Activated naive CD8-positive, alpha-beta T cell treated with anti-CD3 and anti-CD28 coated beads, Interleukin-2, amount 10 ng/mL, durations not matched to agents 7 days and 5 days (primary cell): ENCODE results near the gene TEKT5. TPM values are rescaled to one million over a fixed set of nuclear protein-coding genes. Genes with fewer than 3 reads are reported as not detected.
"Not testable (repeated sequence)": the region's sequence is repeated elsewhere in the genome, so short reads cannot be mapped to it uniquely, and the experiment has no call there.

ENCODE experiments used
- ATAC-seq: fragments of 150-1000 bp; cut with Tn5 transposase; one replicate; pipeline ENCODE4 v1.10.0; 2021; ENCODE audit warnings: low read depth, moderate library complexity
- POLR2A ChIA-PET: fragments of 350-600 bp; sonication (Branson Sonifier 250); formaldehyde crosslinking; loops from one replicate; lab custom pipeline; 2021; ENCODE audit warnings: antibody characterized with exemption; lab: Charles Lee
- DNase-seq: peaks from one replicate; pipeline ENCODE4 v3.0.0; 2021
- H3K27ac Mint-ChIP-seq: one replicate; pipeline ENCODE4 v1.8.0; 2022; ENCODE audit warnings: mild to moderate bottlenecking, mixed read lengths
- H3K27me3 Mint-ChIP-seq: one replicate; pipeline ENCODE4 v1.8.0; 2022; ENCODE audit warnings: mild to moderate bottlenecking, moderate library complexity, mixed read lengths
- H3K36me3 Mint-ChIP-seq: one replicate; pipeline ENCODE4 v1.8.0; 2021; ENCODE audit warnings: mild to moderate bottlenecking, mixed read lengths
- H3K4me1 Mint-ChIP-seq: one replicate; pipeline ENCODE4 v1.8.0; 2021; ENCODE audit warnings: mixed read lengths
- H3K4me3 Mint-ChIP-seq: one replicate; pipeline ENCODE4 v1.8.0; 2022; ENCODE audit warnings: mild to moderate bottlenecking, moderate library complexity, mixed read lengths
- H3K9me3 Mint-ChIP-seq: one replicate; pipeline ENCODE4 v1.8.0; 2021; ENCODE audit warnings: mixed read lengths
- total RNA-seq, 2 experiments: library from RNA; stranded (reverse); gene quantifications; one replicate each; pipeline ENCODE4 v1.2.3, GENCODE V29; 2021

Gene TEKT5
- total RNA-seq, 2 experiments from 2014 or later = not detected

DNA sequence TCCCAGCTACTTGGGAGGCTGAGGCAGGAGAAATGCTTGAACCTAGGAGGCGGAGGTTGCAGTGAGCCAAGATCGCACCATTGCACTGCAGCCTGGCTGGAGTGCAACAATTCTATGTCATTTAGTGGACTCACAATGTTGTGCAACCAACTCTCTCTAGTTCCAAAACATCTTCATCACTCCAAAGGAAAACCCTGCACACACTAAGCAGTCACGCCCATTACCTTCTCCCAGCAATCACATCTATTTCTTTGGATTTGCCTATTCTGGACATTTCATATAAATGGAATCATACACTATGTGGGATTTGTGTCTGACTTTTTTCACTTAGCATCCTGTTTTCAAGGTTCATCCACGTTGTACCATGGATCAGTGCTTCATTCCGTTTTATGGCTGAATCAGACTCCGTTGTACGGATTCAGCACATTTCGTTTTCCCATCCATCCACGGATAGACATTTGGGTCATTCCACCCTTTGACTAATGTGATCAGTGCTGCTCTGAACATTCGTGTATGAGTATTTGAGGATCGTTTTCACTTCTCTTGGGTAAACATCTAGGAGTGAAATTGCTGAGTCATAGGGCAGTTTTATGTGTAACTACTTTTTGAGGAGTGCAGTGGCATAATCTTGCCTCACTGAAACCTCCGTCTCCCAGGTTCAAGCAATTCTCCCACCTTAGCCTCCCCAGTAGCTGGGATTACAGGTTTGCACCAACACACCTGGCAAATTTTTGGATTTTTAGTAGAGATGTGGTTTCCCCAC is 69.0 kb downstream of the TEKT5 start:
- Mint-ChIP-seq H3K36me3 (no peaks in the 10 kb centered on the region), H3K4me3 (no peak overlapping the region), H3K27me3 (no peaks in the 10 kb centered on the region), H3K4me1 (no peaks in the 10 kb centered on the region), H3K9me3 (no peaks in the 10 kb centered on the region), H3K27ac (no peak overlapping the region)
- ATAC-seq (no peak), DNase-seq (no peak)
- POLR2A ChIA-PET = no interaction called here

DNA sequence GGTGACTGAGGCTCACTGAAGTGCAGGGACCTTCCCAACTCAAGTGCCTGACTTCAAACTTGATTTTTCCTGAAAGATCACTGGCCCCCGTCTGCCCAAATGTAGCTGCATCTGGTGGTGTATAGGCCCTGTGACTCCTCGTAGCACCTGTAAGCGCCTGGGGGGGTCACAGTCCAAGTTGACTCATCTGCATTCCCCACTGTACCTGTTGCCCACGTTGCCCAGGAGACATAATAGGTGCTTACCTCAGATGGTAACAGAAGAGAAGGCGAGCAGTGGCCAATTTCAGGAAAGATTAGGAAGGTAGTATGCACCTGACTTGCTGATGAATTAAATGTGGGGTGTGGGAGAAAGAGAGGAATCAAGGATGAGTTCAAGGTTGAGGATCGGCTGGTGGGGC is 70.2 kb downstream of the TEKT5 start:
- DNase-seq (no peak), ATAC-seq (no peak)
- no peaks in the 10 kb centered on the region for H3K9me3 Mint-ChIP-seq
- H3K27me3 Mint-ChIP-seq = no peaks in the 10 kb centered on the region
- no peak overlapping the region for H3K27ac Mint-ChIP-seq
- H3K4me1 Mint-ChIP-seq = no peaks in the 10 kb centered on the region
- H3K4me3 Mint-ChIP-seq = no peak overlapping the region
- H3K36me3 Mint-ChIP-seq = no peaks in the 10 kb centered on the region
- POLR2A ChIA-PET = no interaction called here

GRCh38 chr16:10623059-10623458 is 71.7 kb downstream of the TEKT5 start:
- H3K27me3 Mint-ChIP-seq = no peaks in the 10 kb centered on the region
- H3K9me3 Mint-ChIP-seq = no peaks in the 10 kb centered on the region
- POLR2A ChIA-PET = no interaction called here
- H3K4me3 Mint-ChIP-seq = no peak overlapping the region
- no peaks in the 10 kb centered on the region for H3K36me3 Mint-ChIP-seq
- ATAC-seq (no peak), DNase-seq (no peak)
- no peaks in the 10 kb centered on the region for H3K4me1 Mint-ChIP-seq
- H3K27ac Mint-ChIP-seq = no peak overlapping the region

GRCh38 chr16:10622036-10622921 is 72.5 kb downstream of the TEKT5 start:
- Mint-ChIP-seq H3K4me1 (no peaks in the 10 kb centered on the region), H3K27ac (no peak overlapping the region), H3K4me3 (no peak overlapping the region), H3K9me3 (no peaks in the 10 kb centered on the region), H3K27me3 (peaks cover 2% of the 10 kb centered on the region), H3K36me3 (no peaks in the 10 kb centered on the region)
- DNase-seq (no peak), ATAC-seq (no peak)
- POLR2A ChIA-PET = no interaction called here

DNA sequence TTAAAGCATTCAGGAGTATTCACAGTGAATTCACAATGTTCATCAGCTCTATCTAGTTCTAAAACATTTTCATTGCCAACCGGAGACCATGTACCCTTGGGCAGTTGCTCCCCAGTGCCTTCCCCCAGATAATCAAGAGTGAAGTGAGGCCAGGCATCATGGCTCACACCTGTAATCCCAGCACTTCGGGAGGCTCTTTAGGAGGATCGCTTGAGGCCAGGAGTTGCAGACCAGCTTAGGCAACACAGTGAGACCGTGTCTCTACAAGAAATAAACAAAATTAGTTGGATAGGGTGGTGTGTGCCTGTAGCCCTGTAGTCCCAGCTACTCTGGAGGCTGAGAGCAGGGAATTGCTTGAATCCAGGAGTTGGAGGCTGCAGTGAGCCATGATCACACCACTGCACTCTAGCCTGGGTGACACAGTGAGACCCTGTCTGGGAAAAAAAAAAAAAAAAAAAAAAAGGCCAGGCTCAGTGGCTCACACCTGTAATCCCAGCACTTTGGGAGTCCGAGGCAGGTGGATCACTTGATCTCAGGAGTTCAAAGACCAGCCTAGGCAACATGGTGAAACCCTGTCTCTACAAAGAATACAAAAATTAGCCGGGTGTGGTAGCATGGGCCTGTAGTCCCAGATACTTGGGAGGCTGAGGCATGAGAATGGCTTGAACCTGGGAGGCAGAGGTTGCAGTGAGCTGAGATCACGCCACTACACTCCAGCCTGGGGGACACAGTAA is 73.3 kb downstream of the TEKT5 start:
- H3K27me3 Mint-ChIP-seq, H3K36me3 Mint-ChIP-seq, DNase-seq, H3K9me3 Mint-ChIP-seq, H3K4me1 Mint-ChIP-seq, ATAC-seq, H3K4me3 Mint-ChIP-seq, POLR2A ChIA-PET, H3K27ac Mint-ChIP-seq: not testable (repeated sequence)

DNA sequence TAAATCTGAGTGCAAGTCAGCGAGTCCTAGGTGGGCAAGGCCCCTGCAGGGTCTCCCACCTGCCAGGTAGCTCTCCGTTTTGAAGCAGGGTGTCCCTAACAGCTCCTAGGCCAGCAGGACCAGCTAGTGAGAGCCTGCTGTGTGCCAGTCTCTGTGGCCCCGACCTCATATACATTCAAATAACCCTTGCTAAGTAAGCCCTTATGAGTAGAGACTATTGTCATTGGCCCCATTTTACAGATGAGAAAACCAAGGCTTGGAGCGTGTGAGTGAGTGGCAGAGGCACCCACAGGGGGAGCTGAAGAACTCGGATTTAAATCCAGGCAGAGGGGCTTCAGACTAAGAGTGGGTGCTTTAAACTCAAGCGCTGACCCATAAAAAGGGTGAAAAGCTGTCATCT is 74.6 kb downstream of the TEKT5 start:
- no peaks in the 10 kb centered on the region for H3K36me3 Mint-ChIP-seq
- no peak for ATAC-seq
- H3K9me3 Mint-ChIP-seq = no peaks in the 10 kb centered on the region
- POLR2A ChIA-PET = no interaction called here
- H3K27ac Mint-ChIP-seq = no peak overlapping the region
- H3K4me3 Mint-ChIP-seq = no peak overlapping the region
- peaks cover 2% of the 10 kb centered on the region for H3K27me3 Mint-ChIP-seq
- no peak for DNase-seq
- no peaks in the 10 kb centered on the region for H3K4me1 Mint-ChIP-seq

GRCh38 chr16:10619271-10619849 is 75.4 kb downstream of the TEKT5 start:
- Mint-ChIP-seq H3K36me3 (no peaks in the 10 kb centered on the region), H3K4me3 (no peak overlapping the region), H3K4me1 (no peaks in the 10 kb centered on the region), H3K9me3 (no peaks in the 10 kb centered on the region), H3K27ac (no peak overlapping the region), H3K27me3 (peaks cover 2% of the 10 kb centered on the region)
- DNase-seq = no peak
- POLR2A ChIA-PET = no interaction called here
- no peak for ATAC-seq

GRCh38 chr16:10618710-10619209 is 76.0 kb downstream of the TEKT5 start:
- Mint-ChIP-seq H3K36me3 (no peaks in the 10 kb centered on the region), H3K27me3 (peaks cover 2% of the 10 kb centered on the region), H3K27ac (no peak overlapping the region), H3K4me1 (no peaks in the 10 kb centered on the region), H3K9me3 (no peaks in the 10 kb centered on the region), H3K4me3 (no peak overlapping the region)
- ATAC-seq = no peak
- no peak for DNase-seq
- POLR2A ChIA-PET = no interaction called here

GRCh38 chr16:10617662-10618420 is 76.9 kb downstream of the TEKT5 start:
- H3K4me1 Mint-ChIP-seq = no peaks in the 10 kb centered on the region
- no peak overlapping the region for H3K27ac Mint-ChIP-seq
- DNase-seq = no peak
- no peak for ATAC-seq
- H3K9me3 Mint-ChIP-seq = no peaks in the 10 kb centered on the region
- POLR2A ChIA-PET = interaction anchor here (0.6 kb wide), 1 partner anchor 1207 kb away, joined by 3 read pairs; no protein-coding TSS in a partner anchor
- H3K36me3 Mint-ChIP-seq = no peaks in the 10 kb centered on the region
- no peak overlapping the region for H3K4me3 Mint-ChIP-seq
- peaks cover 2% of the 10 kb centered on the region for H3K27me3 Mint-ChIP-seq

- H3K36me3 Mint-ChIP-seq = no peaks in the 10 kb centered on the region
- H3K4me3 Mint-ChIP-seq = no peak overlapping the region
- H3K4me1 Mint-ChIP-seq = no peaks in the 10 kb centered on the region
- H3K9me3 Mint-ChIP-seq = no peaks in the 10 kb centered on the region
- H3K27ac Mint-ChIP-seq = no peak overlapping the region
- DNase-seq (no peak), ATAC-seq (no peak)
- H3K27me3 Mint-ChIP-seq = peaks cover 2% of the 10 kb centered on the region
- POLR2A ChIA-PET = no interaction called here
These were observed 77.7 kb downstream of the TEKT5 start for GRCh38 chr16:10616756-10617640.

DNA sequence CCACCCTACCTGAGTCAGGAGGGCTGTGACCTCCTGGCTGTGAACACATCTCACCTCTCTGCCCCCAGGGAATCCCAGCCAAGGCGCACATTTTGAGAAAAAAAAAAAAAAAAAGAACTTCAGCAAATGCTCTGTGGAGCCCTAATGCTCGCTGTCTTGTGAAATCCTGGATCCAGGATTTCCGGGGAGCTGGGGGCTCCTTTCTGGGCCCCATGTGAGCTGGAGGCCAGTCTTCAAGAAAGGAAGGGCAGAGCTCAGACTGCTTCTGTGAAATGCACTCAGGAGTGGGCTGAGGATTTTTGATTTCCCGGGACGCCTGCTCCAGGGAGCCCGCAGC is 78.3 kb downstream of the TEKT5 start:
- POLR2A ChIA-PET = no interaction called here
- no peaks in the 10 kb centered on the region for H3K36me3 Mint-ChIP-seq
- H3K27ac Mint-ChIP-seq = no peak overlapping the region
- DNase-seq (no peak), ATAC-seq (no peak)
- H3K4me3 Mint-ChIP-seq = no peak overlapping the region
- H3K4me1 Mint-ChIP-seq = no peaks in the 10 kb centered on the region
- no peaks in the 10 kb centered on the region for H3K9me3 Mint-ChIP-seq
- H3K27me3 Mint-ChIP-seq = peaks cover 4% of the 10 kb centered on the region

GRCh38 chr16:10614685-10615084 is 80.0 kb downstream of the TEKT5 start:
- Mint-ChIP-seq H3K36me3 (no peaks in the 10 kb centered on the region), H3K27me3 (peaks cover 4% of the 10 kb centered on the region), H3K27ac (no peak overlapping the region), H3K4me1 (no peaks in the 10 kb centered on the region), H3K9me3 (no peaks in the 10 kb centered on the region), H3K4me3 (no peak overlapping the region)
- DNase-seq (no peak), ATAC-seq (no peak)
- POLR2A ChIA-PET = no interaction called here
